K562 (cell line): Measurements from ENCODE around the gene RPS6KA2. TPM values are rescaled to one million over a fixed set of nuclear protein-coding genes. Genes with fewer than 3 reads are reported as not detected.

Source experiments
- ATAC-seq: fragments of 200-7000 bp; cut with Tn5 transposase; 3 replicates; pipeline ENCODE4 v1.9.1; 2020; ENCODE audit warnings: moderate library complexity
- BruUV-seq: library from RNA; stranded (reverse); fragments of 400-500 nt; replicated peaks from 2 replicates; lab custom pipeline; 2021; lab: Mats Ljungman, UMichigan
- CTCF ChIA-PET: fragments of 300-600 bp; formaldehyde crosslinking; extraction: SDS; loops from one replicate; lab custom pipeline; 2021; ENCODE audit warnings: low intra/inter-chr PET ratio; lab: Yijun Ruan, JAX
- POLR2A ChIA-PET: fragments of 300-600, 350-650 bp; sonication (Branson Sonifier 250); formaldehyde crosslinking; extraction: SDS; loops from one replicate; lab custom pipeline; 2021; ENCODE audit warnings: antibody characterized with exemption, inconsistent platforms; lab: Yijun Ruan, JAX
- DNase-seq, 4 experiments: peaks; one replicate each; pipeline versions ENCODE4 v3.0.0 to v3.0.0-alpha.2; 2011 to 2018; ENCODE audit warnings: low spot score in 3 of 4, mixed read lengths in 3 of 4; ENCODE audit errors: extremely low read depth in 1 of 4
- FAIRE-seq: peaks from 2 replicates; lab custom pipeline; 2011; peaks lifted over from hg19 to GRCh38; lab: Jason Lieb, UNC
- H2AFZ ChIP-seq: 2 replicates; pipeline ENCODE4 v1.6.0; 2011; ENCODE audit warnings: low read depth, low read length, control low read depth, inconsistent platforms
- H3K27ac ChIP-seq: fragments of 200-600 bp; 3 replicates; pipeline ENCODE4 v1.8.0; 2011; ENCODE audit warnings: low read depth, mild to moderate bottlenecking, control low read depth, inconsistent platforms, low read length, moderate library complexity, mixed read lengths; ENCODE audit errors: extremely low read depth
- H3K27me3 ChIP-seq, 2 experiments: fragments of 300-600 bp in 1 of 2; 2 replicates in 1 of 2; 3 replicates in 1 of 2; pipeline versions ENCODE4 v1.6.0 to v1.8.0; 2011; ENCODE audit warnings: inconsistent platforms in 2 of 2, low read length in 2 of 2, mild to moderate bottlenecking in 1 of 2, mixed read lengths in 1 of 2, moderate library complexity in 1 of 2; ENCODE audit not compliant: control insufficient read depth in 2 of 2, insufficient read depth in 2 of 2
- H3K36me3 ChIP-seq: fragments of 300-600 bp; 3 replicates; pipeline ENCODE4 v1.8.0; 2011; ENCODE audit warnings: mild to moderate bottlenecking, low read length, inconsistent platforms; ENCODE audit not compliant: control insufficient read depth, insufficient read depth
- H3K4me1 ChIP-seq, 2 experiments: fragments of 200-600 bp in 1 of 2; replicated peaks in 1 of 2; 2 replicates in 1 of 2; 3 replicates in 1 of 2; pipeline versions ENCODE4 v1.5.1 to v1.8.0; 2011; ENCODE audit warnings: inconsistent platforms in 2 of 2, low read length in 2 of 2, mild to moderate bottlenecking in 1 of 2, mixed read lengths in 1 of 2, moderate library complexity in 1 of 2; ENCODE audit not compliant: control insufficient read depth in 2 of 2, insufficient read depth in 2 of 2
- H3K4me2 ChIP-seq: 2 replicates; pipeline ENCODE4 v1.6.1; 2011; ENCODE audit warnings: low read length, control low read depth, inconsistent platforms, mixed read lengths; ENCODE audit not compliant: insufficient read depth
- H3K4me3 ChIP-seq: fragments of 200-600 bp; sonication (generic), shearing (Covaris generic); 2 replicates; pipeline ENCODE4 v1.5.1; 2016; ENCODE audit warnings: control low read depth, inconsistent platforms
- H3K79me2 ChIP-seq: fragments of 200-600 bp; 3 replicates; pipeline ENCODE4 v1.8.0; 2011; ENCODE audit warnings: low read length, inconsistent platforms; ENCODE audit not compliant: control insufficient read depth, insufficient read depth
- H3K9ac ChIP-seq, 2 experiments: 2 replicates each; pipeline versions ENCODE4 v1.6.0 to v1.6.1; 2011; ENCODE audit warnings: low read depth in 2 of 2, low read length in 2 of 2, control low read depth in 1 of 2, inconsistent platforms in 1 of 2, mild to moderate bottlenecking in 1 of 2, mixed read lengths in 1 of 2; ENCODE audit not compliant: insufficient read depth in 1 of 2
- H3K9me1 ChIP-seq: one replicate; pipeline ENCODE4 v1.6.0; 2011; ENCODE audit warnings: inconsistent platforms, mild to moderate bottlenecking, low read length, moderate library complexity; ENCODE audit not compliant: control insufficient read depth, insufficient read depth
- H3K9me3 ChIP-seq: replicated peaks from 2 replicates; pipeline ENCODE4 v1.5.1; 2011; ENCODE audit warnings: low read depth, low read length, inconsistent platforms; ENCODE audit not compliant: control insufficient read depth, insufficient read depth
- H4K20me1 ChIP-seq: replicated peaks from 2 replicates; pipeline ENCODE4 v1.6.1; 2011; ENCODE audit warnings: low read length, inconsistent platforms, mixed read lengths; ENCODE audit not compliant: control insufficient read depth, insufficient read depth
- MCM3 ChIP-seq: fragments of 450-650 bp; IDR thresholded peaks from 2 replicates; pipeline ENCODE4 v1.6.1; 2016
- MEF2A ChIP-seq: IDR thresholded peaks from 2 replicates; pipeline ENCODE4 v1.6.1; 2011; ENCODE audit warnings: low read depth, mild to moderate bottlenecking, low read length, moderate library complexity; ENCODE audit not compliant: control insufficient read depth
- POLR2B ChIP-seq: fragments of 450-650 bp; IDR thresholded peaks from 2 replicates; pipeline ENCODE4 v1.6.1; 2018; ENCODE audit warnings: low read depth; ENCODE audit not compliant: partially characterized antibody
- POLR2H ChIP-seq: IDR thresholded peaks from 2 replicates; pipeline ENCODE4 v1.6.1; 2016; ENCODE audit warnings: missing genetic modification characterization, low read depth, mild to moderate bottlenecking, control low read depth, missing compliant biosample characterization, moderate library complexity
- ZBTB2 ChIP-seq: fragments of 450-650 bp; IDR thresholded peaks from 2 replicates; pipeline ENCODE4 v1.6.1; 2016; ENCODE audit warnings: antibody characterized with exemption
- ZFPM2 ChIP-seq: fragments of 250-450 bp; sonication (Bioruptor Pico); IDR thresholded peaks from 2 replicates; pipeline ENCODE4 v1.5.1; 2022; ENCODE audit warnings: mild to moderate bottlenecking
- ZNF512 ChIP-seq: IDR thresholded peaks from 2 replicates; pipeline ENCODE4 v1.6.1; 2016; ENCODE audit warnings: missing genetic modification characterization, missing compliant biosample characterization
- WGBS: fragments of 100-300 bp; shearing (Covaris generic); methylation state at CpG from one replicate; pipeline ENCODE4 v1.1.6; 2016; ENCODE audit warnings: low coverage, mixed read lengths; ENCODE audit not compliant: insufficient coverage; ENCODE audit errors: missing lambda C conversion rate; 5-methylcytosine and 5-hydroxymethylcytosine counted together
- in situ Hi-C: fragments of 300-500 bp; cut with MboI; formaldehyde crosslinking; loops from 4 replicates; pipeline ENCODE4 v1.15.0; 2018; ENCODE audit warnings: inconsistent platforms, mixed read lengths
- intact Hi-C: fragments of 100-400 bp; cut with micrococcal nuclease; formaldehyde crosslinking; loops from 2 replicates; pipeline ENCODE4 v1.14.2; 2022
- polyA plus RNA-seq, 8 experiments: library from polyadenylated mRNA; depleted of rRNA in 4 of 8; stranded (reverse) in 5 of 8; unstranded in 3 of 8; fragments of >200 nt; fragmentation: Nextera tagmentation in 2 of 8; fragmentation: Illumina TruSeq in 1 of 8; extraction: Ambion mirVana in 2 of 8; extraction: Trizol in 1 of 8; gene quantifications; 2 replicates each; pipeline versions ENCODE4 v1.2.1 to v1.2.3, GENCODE V29; 2011 to 2014; ENCODE audit warnings: inconsistent platforms in 1 of 8, missing spikeins in 1 of 8
- total RNA-seq, 7 experiments: library from RNA; depleted of rRNA in 6 of 7; stranded (reverse); fragments of >200 nt in 6 of 7; fragmentation: Illumina TruSeq in 2 of 7; extraction: Trizol in 2 of 7; gene quantifications; 2 replicates each; pipeline versions ENCODE4 v1.2.1 to v1.2.3, GENCODE V29; 2011 to 2021; ENCODE audit warnings: low replicate concordance in 1 of 7

Gene RPS6KA2
- total and polyA plus RNA-seq, 9 of the 15 experiments (the other 6 are each of a cell fraction or from before 2014, with no cell fraction given) = 0.29 to 1.00 (median 0.53) TPM

- BruUV-seq = no TSS peak
- ChIA-PET POLR2A (interaction anchor here (1.1 to 2.3 kb wide), 4 partner anchors 9 to 12 kb away, joined by 3 to 11 read pairs (median 4); no protein-coding TSS in a partner anchor), CTCF (no interaction called here)
- FAIRE-seq (no peak), DNase-seq (no peak), ATAC-seq (no peak)
- TF ChIP-seq MCM3 (no peak), POLR2B (no peak), ZFPM2 (CRISPR knock-in tag) (no peak), ZBTB2 (no peak), POLR2H (tag) (no peak), ZNF512 (no peak), MEF2A (no peak)
- H3K4me3 ChIP-seq = no peak overlapping the region
- no peak overlapping the region for H3K4me2 ChIP-seq
- no peak overlapping the region for H3K27ac ChIP-seq
- no peaks in the 10 kb centered on the region for H3K4me1 ChIP-seq
- intact Hi-C loops = no loop called here
- H4K20me1 ChIP-seq = 0 out of 2 replicates have a peak, but pooled peaks cover 2% of the 10 kb centered on the region
- H3K9ac ChIP-seq = no peak overlapping the region
- peaks cover 5 to 30% of the 10 kb centered on the region in 2 experiments; a peak in 2 of 5 replicates for H3K27me3 ChIP-seq
- in situ Hi-C loops = no loop called here
- no peak overlapping the region for H2AFZ ChIP-seq
- no peaks in the 10 kb centered on the region for H3K9me1 ChIP-seq
- 4% methylated on average over 15 of the region's 15 CpGs for WGBS
- no peaks in the 10 kb centered on the region for H3K9me3 ChIP-seq
- no peaks in the 10 kb centered on the region for H3K36me3 ChIP-seq
- H3K79me2 ChIP-seq = no peaks in the 10 kb centered on the region
Measured at GRCh38 chr6:166583230-166583965, 43.7 kb downstream of the RPS6KA2 start.
